GM12892 (cell line): ENCODE measurements around the gene PRPF31.

Experiments used
- DNase-seq: peaks from one replicate; pipeline ENCODE4 v3.0.0; 2011; ENCODE audit not compliant: insufficient read length
- FAIRE-seq: peaks from 2 replicates; lab custom pipeline; 2011; peaks lifted over from hg19 to GRCh38; lab: Jason Lieb, UNC
- POLR2A ChIP-seq: IDR thresholded peaks from 2 replicates; pipeline ENCODE4 v1.6.1; 2011; ENCODE audit warnings: low read depth, low read length, control low read depth
- POLR2AphosphoS5 ChIP-seq: IDR thresholded peaks from 2 replicates; pipeline ENCODE4 v1.6.1; 2011; ENCODE audit warnings: low read depth, low read length, control low read depth
- TAF1 ChIP-seq: IDR thresholded peaks from 2 replicates; pipeline ENCODE4 v1.6.1; 2011; ENCODE audit warnings: low read depth, mild to moderate bottlenecking, control low read depth, low read length, borderline replicate concordance

The PRPF31 gene

DNA sequence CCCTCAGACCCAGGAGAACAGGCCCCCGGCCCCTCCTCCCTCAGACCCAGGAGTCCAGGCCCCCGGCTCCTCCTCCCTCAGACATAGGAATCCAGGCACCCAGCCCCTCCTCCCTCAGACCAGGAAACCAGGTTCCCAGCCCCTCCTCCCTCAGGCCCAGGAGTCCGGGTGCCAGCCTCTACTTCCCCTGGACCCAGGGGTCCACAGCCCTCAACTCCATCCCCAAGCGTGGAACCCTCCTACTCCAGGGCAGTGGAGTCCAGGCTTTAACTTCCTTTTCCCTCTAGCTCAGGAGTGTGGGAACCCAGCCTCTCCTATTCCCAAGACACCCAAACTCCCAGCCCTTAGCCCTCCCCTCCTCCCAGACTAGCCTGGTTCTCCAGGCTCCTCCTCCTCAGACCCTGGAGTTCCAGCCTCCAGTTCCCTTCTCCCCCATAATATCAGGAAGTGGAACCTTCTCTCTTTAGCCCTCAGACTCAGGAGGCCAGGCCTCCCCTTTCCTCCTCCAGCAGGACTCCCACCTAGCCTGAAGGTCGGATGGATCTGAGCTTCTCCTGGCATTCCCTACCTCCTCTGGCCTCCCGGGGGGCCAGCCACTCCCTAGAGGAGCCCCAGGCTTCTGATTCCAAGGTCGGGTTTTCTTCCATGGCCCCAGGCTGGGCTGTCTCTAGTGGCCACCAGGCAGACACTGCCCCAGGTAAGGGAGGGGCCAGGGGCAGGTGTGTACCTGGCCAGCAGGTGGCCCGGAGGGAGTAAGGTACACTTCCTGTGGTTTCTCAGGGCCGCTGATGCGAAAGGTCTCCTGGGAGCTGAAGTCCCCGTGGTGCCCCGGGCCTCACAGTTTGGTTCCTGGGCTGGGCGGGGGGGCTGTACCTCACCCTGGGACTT, 57.2 kb downstream of the PRPF31 start, which contains the start of gene TMC4:
Gene TMC4 (minus strand): TSS at position 690 of the 888 bp plus-strand sequence. CDS start 43 bp downstream, at position 647.
- TF ChIP-seq POLR2A (no peak), POLR2AphosphoS5 (no peak), TAF1 (no peak)
- FAIRE-seq (no peak), DNase-seq (no peak)

DNA sequence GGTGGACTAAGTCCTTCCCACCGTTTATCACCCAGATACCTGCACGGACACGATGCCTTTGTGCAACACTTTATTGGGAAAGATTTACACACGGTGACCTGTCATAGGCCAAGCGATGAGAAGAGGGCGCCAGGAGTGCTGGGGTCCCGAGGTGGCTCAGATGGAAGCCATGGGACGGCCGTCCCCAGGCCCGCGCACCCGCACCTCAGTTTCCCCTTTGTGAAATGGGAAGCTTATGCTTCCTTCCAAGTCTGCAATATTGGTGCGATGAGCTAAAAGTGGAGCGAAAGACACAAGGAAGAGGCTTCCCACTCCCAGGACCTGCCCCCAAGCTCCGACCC, 57.8 kb downstream of the PRPF31 start:
- no peak for TF ChIP-seq POLR2A
- TF ChIP-seq POLR2AphosphoS5 = no peak
- no peak for TF ChIP-seq TAF1
- DNase-seq = no peak
- FAIRE-seq = no peak

DNA sequence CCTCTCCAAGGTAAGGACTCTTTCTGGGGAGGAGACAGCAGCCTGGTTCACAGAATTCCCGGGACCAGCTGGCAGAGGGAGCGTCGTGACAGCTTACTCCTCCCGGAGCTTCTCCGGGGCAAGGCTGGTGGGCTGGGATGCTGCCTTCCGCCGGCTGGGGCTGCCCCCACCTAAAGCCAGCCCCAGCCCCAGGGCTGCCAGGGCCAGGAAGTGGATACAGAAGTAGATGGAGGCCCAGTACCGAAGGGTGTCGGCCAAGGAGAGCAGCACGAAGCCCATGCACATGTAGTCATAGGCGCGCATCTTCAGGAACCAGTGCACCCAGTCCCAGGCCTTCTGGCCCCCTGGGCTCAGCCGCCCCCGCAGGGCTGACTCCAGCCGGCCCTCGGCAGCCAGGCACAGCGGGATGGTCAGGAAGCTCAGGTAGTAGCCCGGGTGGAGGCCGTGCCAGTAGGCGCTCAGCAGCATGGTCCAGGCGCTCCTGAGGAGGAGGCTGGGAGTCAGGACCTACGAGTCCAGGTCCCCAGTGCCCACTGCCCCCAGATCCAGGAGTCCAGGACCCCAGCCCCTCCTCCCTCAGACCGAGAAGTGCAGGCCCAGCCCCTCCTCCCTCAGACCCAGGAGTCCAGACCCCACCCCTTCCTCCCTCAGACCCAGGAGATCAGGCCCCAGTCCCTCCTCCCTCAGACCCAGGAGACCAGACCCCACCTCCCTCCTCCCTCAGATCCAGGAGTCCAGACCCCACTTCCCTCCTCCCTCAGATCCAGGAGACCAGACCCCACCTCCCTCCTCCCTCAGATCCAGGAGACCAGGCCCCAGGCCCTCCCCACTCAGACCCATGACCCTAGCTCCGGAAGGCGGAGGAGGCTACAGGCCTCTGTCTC, 58.6 kb downstream of the PRPF31 start:
- DNase-seq = no peak
- TF ChIP-seq POLR2AphosphoS5 = no peak
- no peak for TF ChIP-seq POLR2A
- no peak for TF ChIP-seq TAF1
- FAIRE-seq = no peak

DNA sequence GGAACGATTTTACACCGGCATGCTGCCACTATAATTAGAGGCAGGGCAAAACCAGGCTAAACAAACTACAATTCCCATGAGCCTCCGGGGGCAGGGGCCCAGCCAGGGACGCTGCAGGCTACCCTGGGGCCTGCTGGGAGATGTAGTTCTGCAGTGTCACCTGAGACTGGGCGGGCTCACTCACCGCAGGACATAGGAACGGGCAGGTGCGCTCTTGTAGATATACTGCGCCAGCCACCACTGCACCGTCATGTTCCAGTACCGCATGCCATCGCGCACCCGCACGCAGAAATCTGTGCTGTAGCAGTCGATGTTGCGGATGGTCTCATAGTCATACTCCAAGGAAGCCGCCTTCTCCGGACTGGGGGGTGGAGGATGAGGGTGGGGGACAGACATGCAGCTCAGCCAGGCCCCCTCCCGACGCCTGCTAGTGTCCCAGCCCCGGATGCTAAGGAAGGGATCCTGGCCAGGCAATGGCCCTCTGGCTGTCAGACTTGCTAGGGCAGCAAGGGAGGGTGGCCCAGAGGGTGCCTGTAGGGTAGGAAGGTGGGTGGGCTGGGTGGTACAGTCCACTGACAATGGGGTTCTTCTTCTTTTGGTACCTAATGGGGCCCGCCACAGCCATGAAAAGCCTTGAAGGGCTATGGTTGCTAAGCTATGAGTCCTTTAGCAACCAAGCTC, 63.2 kb downstream of the PRPF31 start:
- TF ChIP-seq POLR2A (no peak), POLR2AphosphoS5 (no peak), TAF1 (no peak)
- no peak for DNase-seq
- FAIRE-seq = peak; percentile 42

DNA sequence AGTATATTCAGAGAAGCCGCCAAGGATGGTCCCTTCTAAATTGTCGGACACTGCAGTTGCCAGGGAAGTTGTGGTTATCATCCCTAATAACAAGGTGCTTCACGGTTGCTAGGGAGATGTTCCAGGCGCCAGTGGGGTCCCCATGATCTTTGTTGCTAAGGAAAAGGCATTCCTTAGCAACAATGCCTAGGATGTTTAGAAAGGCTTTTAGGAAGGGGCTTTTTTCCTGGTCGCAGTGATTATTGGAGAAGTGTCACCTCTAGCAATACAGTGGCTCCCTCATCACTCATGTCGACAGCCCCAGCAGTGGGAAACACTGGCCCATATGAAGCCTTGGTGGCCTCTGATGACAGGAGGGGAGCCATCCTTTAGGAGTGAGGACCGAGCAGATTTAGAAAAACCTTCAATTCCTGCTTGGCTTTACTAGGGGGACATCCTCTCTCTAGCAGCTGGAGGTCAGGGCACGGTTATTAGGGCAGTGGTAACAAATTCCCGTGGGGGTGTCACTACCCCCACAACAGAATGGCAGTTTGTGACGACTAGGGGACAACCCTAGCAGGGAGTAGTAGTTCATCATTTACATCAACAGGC, 63.8 kb downstream of the PRPF31 start:
- peak; percentile 27 for FAIRE-seq
- no peak for DNase-seq
- TF ChIP-seq POLR2AphosphoS5 = no peak
- no peak for TF ChIP-seq POLR2A
- no peak for TF ChIP-seq TAF1

DNA sequence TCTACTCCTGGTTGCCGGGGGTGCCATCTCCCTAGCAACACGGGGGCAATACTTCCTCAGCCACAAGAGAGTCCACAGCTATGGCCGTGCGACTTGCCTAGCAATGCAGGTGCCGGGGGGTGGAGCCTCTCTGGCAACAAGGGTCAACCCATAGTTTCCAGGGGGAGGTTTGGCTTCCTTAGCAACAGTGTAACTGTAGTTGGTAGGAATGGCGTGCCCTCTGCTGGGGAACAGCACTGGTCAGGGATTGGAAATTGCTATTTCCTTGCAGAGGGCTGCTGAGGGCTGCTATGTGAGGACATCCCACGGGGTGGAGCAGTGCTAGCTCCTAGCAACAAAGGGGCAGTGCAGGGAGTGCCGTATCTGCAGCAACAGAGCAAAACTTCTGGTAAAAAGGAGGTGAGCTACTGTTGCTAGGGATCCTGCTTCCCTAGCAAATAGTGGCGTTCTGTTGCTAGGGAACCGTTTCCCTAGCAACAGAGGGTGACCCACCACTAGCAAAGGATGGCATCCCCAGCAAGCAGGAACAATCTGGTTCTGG, 64.4 kb downstream of the PRPF31 start:
- TF ChIP-seq POLR2AphosphoS5 (no peak), TAF1 (no peak), POLR2A (no peak)
- DNase-seq (no peak), FAIRE-seq (peak; percentile 33)

DNA sequence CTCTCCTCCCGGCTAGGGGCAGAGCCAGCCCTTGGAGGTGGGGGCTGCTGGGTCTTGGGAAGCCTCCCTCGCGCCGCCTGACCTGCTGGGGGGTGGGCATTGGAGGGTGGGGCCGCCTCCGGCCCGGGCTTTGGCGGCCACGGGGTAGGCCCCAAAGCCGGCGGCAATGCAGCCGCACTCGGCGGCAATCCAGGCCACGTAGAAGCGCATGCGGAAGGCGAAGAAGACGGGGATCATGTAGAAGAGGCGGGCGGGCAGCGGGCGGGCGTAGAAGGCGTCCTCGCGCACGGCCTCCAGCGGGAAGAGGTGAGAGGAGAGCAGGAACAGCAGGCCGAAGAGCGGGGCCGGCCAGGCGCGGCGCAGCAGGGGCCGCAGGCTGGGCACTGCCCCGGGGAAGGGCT, 65.1 kb downstream of the PRPF31 start:
- FAIRE-seq = no peak
- no peak for DNase-seq
- TF ChIP-seq TAF1 = no peak
- TF ChIP-seq POLR2AphosphoS5 = no peak
- TF ChIP-seq POLR2A = no peak
